ENCODE data around the gene FBXL20. TPM values are rescaled to one million over a fixed set of nuclear protein-coding genes. Genes with fewer than 3 reads are reported as not detected.

Gene FBXL20
- total and polyA plus RNA-seq, 2 of the 8 experiments (the other 6 are each of a cell fraction or from before 2014, with no cell fraction given) = 5.5 to 11.0 TPM

DNA sequence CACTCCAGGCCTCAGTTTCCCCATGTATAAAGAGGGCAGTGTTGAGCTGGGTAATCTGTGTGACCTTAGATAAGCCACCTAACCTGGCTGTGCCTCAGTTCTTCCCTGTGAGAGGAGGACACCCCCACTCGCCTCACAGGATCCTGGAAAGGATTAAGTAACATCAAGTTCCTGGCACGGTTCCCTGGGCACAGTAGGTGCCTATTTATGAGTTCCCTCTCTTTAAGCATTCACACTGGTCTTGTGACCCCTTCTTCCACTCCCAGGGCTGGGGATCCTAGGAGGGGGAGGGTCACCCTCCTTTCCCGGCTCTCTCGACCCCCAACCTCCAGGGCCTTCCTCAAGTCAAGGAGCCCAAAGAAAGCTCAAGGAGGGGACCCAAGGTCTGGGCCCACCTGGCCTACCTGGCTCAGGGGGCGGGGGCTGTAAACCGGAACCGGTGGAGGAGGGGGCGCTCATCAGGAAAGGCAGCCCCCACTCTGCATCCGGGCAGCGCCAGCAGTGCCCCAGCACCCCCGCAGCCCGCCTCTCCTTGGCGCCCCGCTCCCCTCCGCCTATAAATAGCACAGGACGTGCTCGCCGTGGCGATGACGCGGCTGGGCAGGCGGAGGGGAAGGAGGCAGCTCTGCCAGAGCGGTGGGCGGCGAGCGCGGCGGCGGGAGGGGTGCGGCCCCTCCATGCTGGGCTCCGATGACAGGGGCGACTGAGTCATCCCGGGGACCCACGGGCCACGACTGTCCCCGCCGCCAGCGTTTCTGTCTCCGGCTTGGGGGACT, 191.9 kb downstream of the FBXL20 start (continued):
- TF ChIP-seq, protein P1, sequence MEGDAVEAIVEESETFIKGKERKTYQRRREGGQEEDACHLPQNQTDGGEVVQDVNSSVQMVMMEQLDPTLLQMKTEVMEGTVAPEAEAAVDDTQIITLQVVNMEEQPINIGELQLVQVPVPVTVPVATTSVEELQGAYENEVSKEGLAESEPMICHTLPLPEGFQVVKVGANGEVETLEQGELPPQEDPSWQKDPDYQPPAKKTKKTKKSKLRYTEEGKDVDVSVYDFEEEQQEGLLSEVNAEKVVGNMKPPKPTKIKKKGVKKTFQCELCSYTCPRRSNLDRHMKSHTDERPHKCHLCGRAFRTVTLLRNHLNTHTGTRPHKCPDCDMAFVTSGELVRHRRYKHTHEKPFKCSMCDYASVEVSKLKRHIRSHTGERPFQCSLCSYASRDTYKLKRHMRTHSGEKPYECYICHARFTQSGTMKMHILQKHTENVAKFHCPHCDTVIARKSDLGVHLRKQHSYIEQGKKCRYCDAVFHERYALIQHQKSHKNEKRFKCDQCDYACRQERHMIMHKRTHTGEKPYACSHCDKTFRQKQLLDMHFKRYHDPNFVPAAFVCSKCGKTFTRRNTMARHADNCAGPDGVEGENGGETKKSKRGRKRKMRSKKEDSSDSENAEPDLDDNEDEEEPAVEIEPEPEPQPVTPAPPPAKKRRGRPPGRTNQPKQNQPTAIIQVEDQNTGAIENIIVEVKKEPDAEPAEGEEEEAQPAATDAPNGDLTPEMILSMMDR (IDR thresholded peaks at IDR 0.05; ENCODE audit: control extremely low read depth in 1 of 3, insufficient read depth in 1 of 3, low read depth in 1 of 3, low read length in 3 of 3) = no peak
- TF ChIP-seq POU5F1 (IDR thresholded peaks at IDR 0.05; ENCODE audit: low read depth, low read length) = no peak
- TF ChIP-seq HDAC6 (IDR thresholded peaks at IDR 0.05; ENCODE audit: low read depth, low read length) = no peak
- no peak for TF ChIP-seq SP4 (IDR thresholded peaks at IDR 0.05; ENCODE audit: low read length)
- TF ChIP-seq, protein P2, sequence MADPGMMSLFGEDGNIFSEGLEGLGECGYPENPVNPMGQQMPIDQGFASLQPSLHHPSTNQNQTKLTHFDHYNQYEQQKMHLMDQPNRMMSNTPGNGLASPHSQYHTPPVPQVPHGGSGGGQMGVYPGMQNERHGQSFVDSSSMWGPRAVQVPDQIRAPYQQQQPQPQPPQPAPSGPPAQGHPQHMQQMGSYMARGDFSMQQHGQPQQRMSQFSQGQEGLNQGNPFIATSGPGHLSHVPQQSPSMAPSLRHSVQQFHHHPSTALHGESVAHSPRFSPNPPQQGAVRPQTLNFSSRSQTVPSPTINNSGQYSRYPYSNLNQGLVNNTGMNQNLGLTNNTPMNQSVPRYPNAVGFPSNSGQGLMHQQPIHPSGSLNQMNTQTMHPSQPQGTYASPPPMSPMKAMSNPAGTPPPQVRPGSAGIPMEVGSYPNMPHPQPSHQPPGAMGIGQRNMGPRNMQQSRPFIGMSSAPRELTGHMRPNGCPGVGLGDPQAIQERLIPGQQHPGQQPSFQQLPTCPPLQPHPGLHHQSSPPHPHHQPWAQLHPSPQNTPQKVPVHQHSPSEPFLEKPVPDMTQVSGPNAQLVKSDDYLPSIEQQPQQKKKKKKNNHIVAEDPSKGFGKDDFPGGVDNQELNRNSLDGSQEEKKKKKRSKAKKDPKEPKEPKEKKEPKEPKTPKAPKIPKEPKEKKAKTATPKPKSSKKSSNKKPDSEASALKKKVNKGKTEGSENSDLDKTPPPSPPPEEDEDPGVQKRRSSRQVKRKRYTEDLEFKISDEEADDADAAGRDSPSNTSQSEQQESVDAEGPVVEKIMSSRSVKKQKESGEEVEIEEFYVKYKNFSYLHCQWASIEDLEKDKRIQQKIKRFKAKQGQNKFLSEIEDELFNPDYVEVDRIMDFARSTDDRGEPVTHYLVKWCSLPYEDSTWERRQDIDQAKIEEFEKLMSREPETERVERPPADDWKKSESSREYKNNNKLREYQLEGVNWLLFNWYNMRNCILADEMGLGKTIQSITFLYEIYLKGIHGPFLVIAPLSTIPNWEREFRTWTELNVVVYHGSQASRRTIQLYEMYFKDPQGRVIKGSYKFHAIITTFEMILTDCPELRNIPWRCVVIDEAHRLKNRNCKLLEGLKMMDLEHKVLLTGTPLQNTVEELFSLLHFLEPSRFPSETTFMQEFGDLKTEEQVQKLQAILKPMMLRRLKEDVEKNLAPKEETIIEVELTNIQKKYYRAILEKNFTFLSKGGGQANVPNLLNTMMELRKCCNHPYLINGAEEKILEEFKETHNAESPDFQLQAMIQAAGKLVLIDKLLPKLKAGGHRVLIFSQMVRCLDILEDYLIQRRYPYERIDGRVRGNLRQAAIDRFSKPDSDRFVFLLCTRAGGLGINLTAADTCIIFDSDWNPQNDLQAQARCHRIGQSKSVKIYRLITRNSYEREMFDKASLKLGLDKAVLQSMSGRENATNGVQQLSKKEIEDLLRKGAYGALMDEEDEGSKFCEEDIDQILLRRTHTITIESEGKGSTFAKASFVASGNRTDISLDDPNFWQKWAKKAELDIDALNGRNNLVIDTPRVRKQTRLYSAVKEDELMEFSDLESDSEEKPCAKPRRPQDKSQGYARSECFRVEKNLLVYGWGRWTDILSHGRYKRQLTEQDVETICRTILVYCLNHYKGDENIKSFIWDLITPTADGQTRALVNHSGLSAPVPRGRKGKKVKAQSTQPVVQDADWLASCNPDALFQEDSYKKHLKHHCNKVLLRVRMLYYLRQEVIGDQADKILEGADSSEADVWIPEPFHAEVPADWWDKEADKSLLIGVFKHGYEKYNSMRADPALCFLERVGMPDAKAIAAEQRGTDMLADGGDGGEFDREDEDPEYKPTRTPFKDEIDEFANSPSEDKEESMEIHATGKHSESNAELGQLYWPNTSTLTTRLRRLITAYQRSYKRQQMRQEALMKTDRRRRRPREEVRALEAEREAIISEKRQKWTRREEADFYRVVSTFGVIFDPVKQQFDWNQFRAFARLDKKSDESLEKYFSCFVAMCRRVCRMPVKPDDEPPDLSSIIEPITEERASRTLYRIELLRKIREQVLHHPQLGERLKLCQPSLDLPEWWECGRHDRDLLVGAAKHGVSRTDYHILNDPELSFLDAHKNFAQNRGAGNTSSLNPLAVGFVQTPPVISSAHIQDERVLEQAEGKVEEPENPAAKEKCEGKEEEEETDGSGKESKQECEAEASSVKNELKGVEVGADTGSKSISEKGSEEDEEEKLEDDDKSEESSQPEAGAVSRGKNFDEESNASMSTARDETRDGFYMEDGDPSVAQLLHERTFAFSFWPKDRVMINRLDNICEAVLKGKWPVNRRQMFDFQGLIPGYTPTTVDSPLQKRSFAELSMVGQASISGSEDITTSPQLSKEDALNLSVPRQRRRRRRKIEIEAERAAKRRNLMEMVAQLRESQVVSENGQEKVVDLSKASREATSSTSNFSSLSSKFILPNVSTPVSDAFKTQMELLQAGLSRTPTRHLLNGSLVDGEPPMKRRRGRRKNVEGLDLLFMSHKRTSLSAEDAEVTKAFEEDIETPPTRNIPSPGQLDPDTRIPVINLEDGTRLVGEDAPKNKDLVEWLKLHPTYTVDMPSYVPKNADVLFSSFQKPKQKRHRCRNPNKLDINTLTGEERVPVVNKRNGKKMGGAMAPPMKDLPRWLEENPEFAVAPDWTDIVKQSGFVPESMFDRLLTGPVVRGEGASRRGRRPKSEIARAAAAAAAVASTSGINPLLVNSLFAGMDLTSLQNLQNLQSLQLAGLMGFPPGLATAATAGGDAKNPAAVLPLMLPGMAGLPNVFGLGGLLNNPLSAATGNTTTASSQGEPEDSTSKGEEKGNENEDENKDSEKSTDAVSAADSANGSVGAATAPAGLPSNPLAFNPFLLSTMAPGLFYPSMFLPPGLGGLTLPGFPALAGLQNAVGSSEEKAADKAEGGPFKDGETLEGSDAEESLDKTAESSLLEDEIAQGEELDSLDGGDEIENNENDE (IDR thresholded peaks at IDR 0.05; ENCODE audit: insufficient replicate concordance, low read length) = no peak
- no peak for TF ChIP-seq TCF12 (IDR thresholded peaks at IDR 0.05; ENCODE audit: low read depth, low read length)
- TF ChIP-seq CEBPB (IDR thresholded peaks at IDR 0.05; ENCODE audit: low read depth, low read length) = no peak
- TF ChIP-seq RBBP5 (IDR thresholded peaks at IDR 0.05; ENCODE audit: borderline replicate concordance, low read depth, low read length) = 0 out of 2 replicates have a peak, but pooled peaks have one; percentile 58

Measured in H1 (cell line).